ACC112 (cell line): ENCODE results near the gene PLD1.

Source experiments
- H2AFZ ChIP-seq: fragments of 200-600 bp; sonication (generic); one replicate; pipeline ENCODE4 v1.6.0; 2017; ENCODE audit warnings: antibody characterized with exemption, low read length; ENCODE audit not compliant: unreplicated experiment
- H3K27ac ChIP-seq: fragments of 200-600 bp; sonication (generic); 2 replicates; pipeline ENCODE4 v1.5.1; 2014; ENCODE audit warnings: low read depth, mild to moderate bottlenecking, antibody characterized with exemption, low read length, moderate library complexity
- H3K27me3 ChIP-seq: fragments of 200-600 bp; sonication (generic); 2 replicates; pipeline ENCODE4 v1.6.1; 2014; ENCODE audit warnings: mild to moderate bottlenecking, antibody characterized with exemption, low read length, moderate library complexity, mixed read lengths; ENCODE audit not compliant: insufficient read depth
- H3K36me3 ChIP-seq: fragments of 200-600 bp; sonication (generic); 2 replicates; pipeline ENCODE4 v1.6.1; 2016; ENCODE audit warnings: mild to moderate bottlenecking, antibody characterized with exemption, low read length, moderate library complexity, mixed read lengths; ENCODE audit not compliant: insufficient read depth
- H3K4me1 ChIP-seq: fragments of 200-600 bp; sonication (generic); one replicate; pipeline ENCODE4 v1.6.1; 2016; ENCODE audit warnings: low read length, mixed read lengths; ENCODE audit not compliant: insufficient read depth, unreplicated experiment, control insufficient read depth
- H3K4me3 ChIP-seq: fragments of 200-600 bp; sonication (generic); 2 replicates; pipeline ENCODE4 v1.5.1; 2014; ENCODE audit warnings: mild to moderate bottlenecking, low read depth, low read length
- H3K79me2 ChIP-seq: fragments of 200-600 bp; sonication (generic); one replicate; pipeline ENCODE4 v1.6.0; 2016; ENCODE audit warnings: low read length; ENCODE audit not compliant: control insufficient read depth, unreplicated experiment, insufficient read depth

PLD1 gene

GRCh38 chr3:171846597-171846996 lies 36.3 kb upstream of the PLD1 start:
- Histone ChIP-seq H3K27ac (peak overlapping the region; percentile 60), H2AFZ (peak overlapping the region; percentile 44), H3K36me3 (no peaks in the 10 kb centered on the region), H3K79me2 (no peaks in the 10 kb centered on the region), H3K4me1 (peaks cover 20% of the 10 kb centered on the region), H3K4me3 (no peak overlapping the region), H3K27me3 (no peaks in the 10 kb centered on the region)

- Histone ChIP-seq H3K27me3 (no peaks in the 10 kb centered on the region), H3K4me1 (peaks cover 15% of the 10 kb centered on the region), H3K27ac (no peak overlapping the region), H2AFZ (no peak overlapping the region), H3K79me2 (no peaks in the 10 kb centered on the region), H3K4me3 (no peak overlapping the region), H3K36me3 (no peaks in the 10 kb centered on the region)
These were observed 35.4 kb upstream of the PLD1 start for GRCh38 chr3:171845481-171846284.

GRCh38 chr3:171844873-171845272 lies 34.6 kb upstream of the PLD1 start:
- H3K4me3 ChIP-seq, result no peak overlapping the region
- H3K27ac ChIP-seq, result no peak overlapping the region
- no peak overlapping the region for H2AFZ ChIP-seq
- H3K79me2 ChIP-seq, result no peaks in the 10 kb centered on the region
- no peaks in the 10 kb centered on the region for H3K36me3 ChIP-seq
- peaks cover 15% of the 10 kb centered on the region for H3K4me1 ChIP-seq
- H3K27me3 ChIP-seq, result no peaks in the 10 kb centered on the region

- H3K36me3 ChIP-seq, result no peaks in the 10 kb centered on the region
- no peak within 1 kb of the TSS for H2AFZ ChIP-seq
- H3K79me2 ChIP-seq, result no peaks in the 10 kb centered on the region
- no peaks in the 10 kb centered on the region for H3K27me3 ChIP-seq
- H3K4me1 ChIP-seq, result peaks cover 26% of the 10 kb centered on the region
- H3K4me3 ChIP-seq, result no peak within 1 kb of the TSS
- no peak within 1 kb of the TSS for H3K27ac ChIP-seq
These were observed 32.7 kb upstream of the PLD1 start, which contains the start of gene TMEM212 for GRCh38 chr3:171842864-171843518. Gene TMEM212 (plus strand): TSS chr3:171843349. CDS start chr3:171843384, 35 bp downstream.

GRCh38 chr3:171841620-171842000 lies 31.3 kb upstream of the PLD1 start:
- no peaks in the 10 kb centered on the region for H3K79me2 ChIP-seq
- H3K27me3 ChIP-seq, result no peaks in the 10 kb centered on the region
- H3K4me1 ChIP-seq, result peaks cover 25% of the 10 kb centered on the region
- H3K27ac ChIP-seq, result no peak overlapping the region
- H2AFZ ChIP-seq, result no peak overlapping the region
- H3K4me3 ChIP-seq, result no peak overlapping the region
- no peaks in the 10 kb centered on the region for H3K36me3 ChIP-seq

GRCh38 chr3:171840811-171841619 lies 30.7 kb upstream of the PLD1 start:
- Histone ChIP-seq H3K27ac (no peak overlapping the region), H3K4me3 (no peak overlapping the region), H3K27me3 (no peaks in the 10 kb centered on the region), H2AFZ (peak overlapping the region; percentile 56), H3K79me2 (no peaks in the 10 kb centered on the region), H3K4me1 (peaks cover 19% of the 10 kb centered on the region), H3K36me3 (no peaks in the 10 kb centered on the region)

- Histone ChIP-seq H3K27me3 (no peaks in the 10 kb centered on the region), H2AFZ (peak overlapping the region; percentile 56), H3K27ac (no peak overlapping the region), H3K4me3 (no peak overlapping the region), H3K36me3 (no peaks in the 10 kb centered on the region), H3K4me1 (peaks cover 19% of the 10 kb centered on the region), H3K79me2 (no peaks in the 10 kb centered on the region)
These were observed 30.1 kb upstream of the PLD1 start for GRCh38 chr3:171840445-171840810.

- H3K4me3 ChIP-seq, result no peak overlapping the region
- peak overlapping the region; percentile 84 for H3K27ac ChIP-seq
- H2AFZ ChIP-seq, result no peak overlapping the region
- H3K36me3 ChIP-seq, result no peaks in the 10 kb centered on the region
- no peaks in the 10 kb centered on the region for H3K27me3 ChIP-seq
- H3K4me1 ChIP-seq, result peaks cover 24% of the 10 kb centered on the region
- H3K79me2 ChIP-seq, result no peaks in the 10 kb centered on the region
These were observed 29.0 kb upstream of the PLD1 start for GRCh38 chr3:171839270-171839669.

GRCh38 chr3:171838218-171838720 lies 28.0 kb upstream of the PLD1 start:
- peak overlapping the region; percentile 70 for H2AFZ ChIP-seq
- H3K4me3 ChIP-seq, result peak overlapping the region; percentile 45
- no peaks in the 10 kb centered on the region for H3K27me3 ChIP-seq
- peak overlapping the region; percentile 84 for H3K27ac ChIP-seq
- peaks cover 33% of the 10 kb centered on the region for H3K4me1 ChIP-seq
- no peaks in the 10 kb centered on the region for H3K36me3 ChIP-seq
- H3K79me2 ChIP-seq, result no peaks in the 10 kb centered on the region

- Histone ChIP-seq H2AFZ (peak overlapping the region; percentile 70), H3K27ac (peak overlapping the region; percentile 84), H3K4me1 (peaks cover 36% of the 10 kb centered on the region)
These were observed 27.4 kb upstream of the PLD1 start for GRCh38 chr3:171837698-171838097.

More at GRCh38 chr3:171837698-171838097, 27.4 kb upstream of the PLD1 start:
- no peaks in the 10 kb centered on the region for H3K36me3 ChIP-seq
- H3K79me2 ChIP-seq, result no peaks in the 10 kb centered on the region
- no peaks in the 10 kb centered on the region for H3K27me3 ChIP-seq
- H3K4me3 ChIP-seq, result peak overlapping the region; percentile 45; the same call in 1 of the 2 replicates
